GM19193 (cell line): ENCODE data around the gene ENTPD3.

Source experiments
- POLR2A ChIP-seq: IDR thresholded peaks from 4 replicates; pipeline ENCODE4 v1.6.1; 2011; ENCODE audit not compliant: insufficient read depth, insufficient read length; ENCODE audit errors: extremely low read depth

ENTPD3 gene, protein sequence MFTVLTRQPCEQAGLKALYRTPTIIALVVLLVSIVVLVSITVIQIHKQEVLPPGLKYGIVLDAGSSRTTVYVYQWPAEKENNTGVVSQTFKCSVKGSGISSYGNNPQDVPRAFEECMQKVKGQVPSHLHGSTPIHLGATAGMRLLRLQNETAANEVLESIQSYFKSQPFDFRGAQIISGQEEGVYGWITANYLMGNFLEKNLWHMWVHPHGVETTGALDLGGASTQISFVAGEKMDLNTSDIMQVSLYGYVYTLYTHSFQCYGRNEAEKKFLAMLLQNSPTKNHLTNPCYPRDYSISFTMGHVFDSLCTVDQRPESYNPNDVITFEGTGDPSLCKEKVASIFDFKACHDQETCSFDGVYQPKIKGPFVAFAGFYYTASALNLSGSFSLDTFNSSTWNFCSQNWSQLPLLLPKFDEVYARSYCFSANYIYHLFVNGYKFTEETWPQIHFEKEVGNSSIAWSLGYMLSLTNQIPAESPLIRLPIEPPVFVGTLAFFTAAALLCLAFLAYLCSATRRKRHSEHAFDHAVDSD

DNA sequence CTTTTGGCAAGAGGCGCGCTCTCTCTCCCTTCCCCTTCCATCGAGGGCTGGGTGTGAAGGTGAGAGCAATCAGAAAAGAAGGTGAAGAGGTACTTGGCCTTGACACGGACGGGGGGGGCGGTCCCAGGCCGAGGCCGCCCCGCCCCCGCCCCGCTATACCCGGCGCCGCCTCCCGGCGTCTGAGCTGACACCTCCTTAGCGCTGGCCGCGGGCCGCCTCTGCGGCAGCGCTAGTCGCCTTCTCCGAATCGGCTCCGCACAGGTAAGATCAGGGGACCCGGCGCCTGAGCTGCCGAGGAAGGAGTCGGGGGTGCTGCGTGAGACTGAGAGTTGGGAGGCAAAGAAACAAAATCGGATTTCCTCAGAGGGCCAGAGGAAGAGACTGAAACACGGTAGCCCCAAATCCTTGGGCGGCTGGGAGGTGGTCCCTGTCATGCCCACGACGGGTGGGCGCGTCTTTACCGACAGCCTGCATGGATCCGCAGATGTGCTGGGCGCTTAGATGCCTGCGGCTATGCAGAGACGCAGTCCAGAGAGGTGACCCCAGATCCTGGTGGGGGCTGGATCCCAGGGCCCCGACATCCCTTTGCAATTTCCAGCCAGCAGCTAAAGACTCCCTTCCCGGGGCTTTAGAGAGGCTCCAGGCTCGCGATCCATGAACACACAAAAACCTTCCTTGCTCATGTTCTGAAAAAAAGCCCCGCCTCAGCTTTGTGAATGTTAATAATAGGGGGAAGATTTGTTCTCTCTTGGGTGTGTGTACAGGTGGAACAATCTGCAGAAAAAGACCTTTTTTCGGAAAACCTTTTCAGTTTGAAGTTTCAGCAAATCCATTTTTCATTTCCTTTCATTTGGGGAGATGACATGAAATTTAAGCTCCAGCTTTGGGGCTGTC, at the start of gene ENTPD3:
TSS of gene ENTPD3 (plus strand) at position 184 of the 894 bp plus-strand sequence. CDS start 874 bp downstream, outside the sequence.
- TF ChIP-seq POLR2A, result no peak

DNA sequence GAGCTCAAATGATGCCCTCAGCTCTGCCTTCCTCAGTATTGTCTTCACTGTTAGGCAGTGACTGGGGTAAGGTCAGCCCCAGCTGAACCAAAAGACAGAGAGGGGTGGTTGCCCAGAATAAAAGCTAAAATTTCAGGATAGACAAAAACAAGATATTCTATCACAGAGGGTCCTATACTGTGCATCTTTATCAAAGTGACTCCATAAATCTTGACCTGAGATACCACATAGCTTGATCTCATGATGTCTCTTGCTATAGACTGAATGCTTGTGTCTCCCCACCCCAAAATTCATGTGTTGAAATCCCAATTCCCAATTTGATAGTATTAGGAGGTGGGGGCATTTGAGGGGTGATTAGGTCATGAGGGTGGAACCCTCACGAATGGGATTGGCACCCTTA, 47.1 kb upstream of the ENTPD3 start:
- no peak for TF ChIP-seq POLR2A

DNA sequence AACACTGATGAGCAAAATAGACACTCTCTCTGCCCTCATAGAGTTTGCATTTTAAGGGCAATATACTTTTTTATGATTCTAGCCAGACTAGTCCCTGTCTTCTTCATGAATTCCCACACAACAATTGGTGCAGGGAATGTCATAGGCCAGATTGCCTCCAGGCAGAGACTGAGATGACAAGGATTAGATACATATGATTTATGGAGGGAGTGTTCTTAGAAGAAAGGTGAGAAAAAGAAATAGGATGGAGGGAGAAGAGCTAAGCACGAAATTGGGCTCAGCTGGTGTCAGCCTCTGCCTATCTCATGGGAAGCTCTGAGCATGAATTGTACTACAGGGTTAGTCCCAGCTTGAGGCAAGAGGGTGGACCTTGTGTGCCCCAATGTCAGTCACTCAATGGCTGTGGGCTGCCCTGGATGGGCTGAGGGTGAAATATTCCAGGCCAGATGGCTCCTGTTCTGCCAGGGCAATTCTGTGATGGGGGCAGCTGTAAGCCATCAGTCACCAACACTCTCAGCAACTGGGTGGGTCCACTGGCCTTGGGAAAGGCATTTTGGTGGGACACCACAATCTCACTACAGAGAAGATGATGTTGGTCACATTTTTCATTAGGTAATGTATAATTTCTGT, 46.3 kb upstream of the ENTPD3 start:
- TF ChIP-seq POLR2A, result no peak

DNA sequence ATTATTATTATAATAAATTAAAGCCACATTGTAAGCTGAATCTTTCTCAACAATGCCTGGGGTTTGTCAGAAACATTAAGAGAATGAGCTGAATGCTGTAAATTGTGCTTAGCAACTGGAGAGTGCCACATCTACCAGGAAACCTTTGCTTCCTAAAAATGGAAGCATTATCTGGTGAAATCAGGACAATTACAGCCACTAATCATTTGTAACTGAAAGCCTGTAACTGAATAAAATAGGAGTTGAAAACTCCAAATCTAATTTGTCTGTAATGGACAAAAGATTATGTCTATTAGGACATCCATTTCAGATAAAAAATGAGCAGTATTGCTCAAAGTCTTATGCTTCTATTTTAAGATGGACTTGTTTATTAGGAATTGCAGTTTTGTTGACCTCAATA, 45.3 kb upstream of the ENTPD3 start:
- TF ChIP-seq POLR2A, result no peak

DNA sequence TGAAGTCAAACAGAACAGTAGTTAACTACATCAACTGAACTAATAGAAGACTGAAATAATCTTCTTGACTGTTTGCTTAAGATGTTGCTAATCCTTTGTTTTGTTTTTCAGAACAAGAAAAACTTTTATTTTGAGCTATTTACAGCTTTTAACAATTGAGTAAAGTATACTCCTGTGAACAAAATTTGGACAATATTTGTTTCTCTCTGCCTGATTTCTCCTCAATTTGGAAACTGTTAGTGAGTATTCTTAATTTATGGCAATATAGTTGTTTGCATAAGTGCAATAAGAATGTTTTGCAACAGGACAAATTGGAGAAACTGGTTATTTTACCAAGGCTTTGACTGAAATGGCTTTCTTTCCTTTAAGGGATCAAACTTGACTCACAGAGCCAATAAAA, 36.5 kb upstream of the ENTPD3 start:
- TF ChIP-seq POLR2A, result no peak

DNA sequence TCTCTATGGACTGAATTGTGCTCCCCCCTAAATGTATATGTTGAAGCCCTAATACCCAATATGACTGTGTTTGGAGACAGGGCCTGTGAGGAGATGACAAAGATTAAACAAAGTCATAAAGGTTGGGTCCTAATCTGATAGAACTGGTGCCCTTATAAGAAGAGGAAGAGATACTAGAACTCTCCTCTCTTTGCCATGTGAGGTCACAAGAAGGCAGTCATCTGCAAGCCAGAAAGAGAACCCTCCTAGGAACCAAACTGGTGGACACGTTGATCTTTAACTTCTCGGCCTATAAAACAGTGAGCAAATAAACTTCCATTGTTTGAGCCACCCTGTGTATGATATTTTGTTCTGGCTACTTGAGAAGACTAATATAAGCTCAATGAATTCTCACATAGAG, 31.6 kb upstream of the ENTPD3 start:
- no peak for TF ChIP-seq POLR2A

DNA sequence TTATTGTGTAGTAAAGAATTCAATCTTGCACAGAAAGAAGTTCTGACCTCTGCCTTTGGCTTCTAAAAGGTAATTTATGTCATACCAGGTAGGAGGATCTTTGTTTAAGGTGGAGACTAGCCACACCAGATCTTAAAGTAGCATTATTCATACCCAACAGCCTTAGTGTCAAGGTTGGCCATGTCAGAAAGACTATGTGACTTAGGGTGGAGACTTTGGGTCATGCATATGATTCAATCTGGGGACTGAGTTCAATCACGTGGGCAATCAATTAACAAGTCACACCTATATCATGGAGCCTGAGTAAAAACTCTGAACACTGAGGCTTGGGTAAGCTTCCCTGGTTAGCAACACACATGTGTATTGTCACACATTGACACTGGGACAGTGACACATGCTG, 28.5 kb upstream of the ENTPD3 start:
- no peak for TF ChIP-seq POLR2A

DNA sequence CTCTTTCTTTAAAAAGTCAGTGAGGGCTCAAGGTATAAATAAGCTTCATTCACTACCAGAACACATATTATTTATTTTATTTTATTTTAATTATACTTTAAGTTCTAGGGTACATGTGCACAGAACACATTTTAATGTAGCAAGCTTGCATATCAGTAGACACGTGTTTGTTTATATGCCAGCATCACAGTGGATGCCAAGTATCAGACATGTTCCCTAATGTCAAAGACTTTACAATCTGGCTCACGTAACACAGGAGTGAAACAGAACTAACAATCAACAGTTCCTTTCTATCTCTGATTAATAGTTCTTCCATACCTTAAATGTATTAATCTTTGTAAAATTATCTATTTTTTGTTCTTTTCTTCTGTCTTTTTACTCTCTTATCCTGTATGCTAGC, 23.3 kb upstream of the ENTPD3 start:
- TF ChIP-seq POLR2A, result no peak

DNA sequence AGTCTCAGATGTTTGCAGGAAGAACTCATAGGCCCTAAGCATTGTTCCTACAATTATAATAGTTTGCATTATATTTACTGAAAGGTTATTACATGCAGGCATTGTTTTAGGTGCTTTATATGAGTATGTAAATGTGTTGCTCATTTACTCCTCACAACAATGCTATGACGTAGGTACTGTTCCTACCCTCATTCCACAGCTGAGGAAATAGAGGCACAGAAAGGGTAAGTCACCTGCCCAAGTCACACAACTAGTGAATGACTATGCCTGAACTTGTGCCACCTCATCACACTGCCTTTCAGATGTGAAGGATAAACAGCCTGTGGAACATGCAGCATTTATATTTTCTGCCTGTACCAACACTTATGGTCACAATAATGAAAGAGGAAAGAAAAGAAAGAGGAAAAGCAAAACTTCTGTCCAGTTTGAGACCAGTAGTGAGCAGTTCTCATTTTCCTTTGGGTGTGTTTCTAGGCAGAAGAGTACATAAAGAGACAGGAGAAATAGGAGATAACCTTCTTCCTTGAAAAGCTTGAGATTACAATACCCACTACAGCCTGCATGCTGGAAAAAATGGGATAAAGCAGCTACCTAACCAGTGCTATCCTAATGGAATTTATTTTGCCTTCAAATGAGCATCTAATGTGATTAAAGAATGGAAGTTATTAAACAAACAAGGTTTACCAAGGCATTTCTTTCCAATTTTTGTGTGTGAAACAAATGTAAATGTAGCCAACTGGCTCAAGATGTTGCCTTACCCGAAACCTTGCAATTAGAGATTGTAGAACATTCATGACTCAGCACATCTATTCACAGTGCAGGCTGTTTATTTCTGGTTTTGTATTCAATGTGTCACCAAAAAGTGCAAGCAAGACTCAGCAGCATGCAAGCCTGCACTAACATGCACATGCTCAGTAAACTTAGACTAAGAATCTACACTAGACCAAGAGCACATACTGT, 20.5 kb upstream of the ENTPD3 start:
- TF ChIP-seq POLR2A, result no peak

DNA sequence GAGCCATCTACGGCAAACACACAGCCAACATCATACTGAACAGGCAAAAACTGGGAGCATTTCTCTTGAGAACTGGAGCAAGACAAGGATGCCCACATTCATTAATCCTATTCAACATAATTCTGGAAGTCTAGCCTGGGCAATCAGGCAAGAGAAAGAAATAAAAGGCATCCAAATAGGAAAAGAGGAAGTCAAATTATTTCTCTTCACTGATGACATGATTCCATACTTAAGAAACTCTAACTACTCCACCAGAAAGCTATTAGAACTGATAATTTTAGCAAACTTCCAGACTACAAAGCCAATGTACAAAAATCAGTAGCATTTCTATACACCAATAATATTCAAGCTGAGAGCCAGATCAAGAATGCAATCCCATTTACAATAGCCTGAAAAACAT, 17.3 kb upstream of the ENTPD3 start:
- no peak for TF ChIP-seq POLR2A

DNA sequence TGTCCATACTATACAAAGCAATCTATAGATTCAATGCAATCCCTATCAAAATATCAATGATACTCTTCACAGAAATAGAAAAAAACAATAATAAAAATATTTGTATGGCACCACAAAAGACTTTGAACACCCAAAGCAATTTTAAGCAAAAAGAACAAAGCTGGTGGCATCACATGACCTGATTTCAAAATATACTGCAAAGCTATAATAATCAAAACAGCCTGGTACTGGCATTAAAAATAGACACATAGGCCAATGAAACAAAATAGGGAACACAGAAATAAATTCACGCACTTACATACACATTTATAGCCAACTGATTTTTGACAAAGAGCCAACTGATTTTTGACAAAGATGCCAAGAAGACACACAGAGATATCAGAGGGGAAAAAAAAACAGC, 9.2 kb upstream of the ENTPD3 start:
- no peak for TF ChIP-seq POLR2A

DNA sequence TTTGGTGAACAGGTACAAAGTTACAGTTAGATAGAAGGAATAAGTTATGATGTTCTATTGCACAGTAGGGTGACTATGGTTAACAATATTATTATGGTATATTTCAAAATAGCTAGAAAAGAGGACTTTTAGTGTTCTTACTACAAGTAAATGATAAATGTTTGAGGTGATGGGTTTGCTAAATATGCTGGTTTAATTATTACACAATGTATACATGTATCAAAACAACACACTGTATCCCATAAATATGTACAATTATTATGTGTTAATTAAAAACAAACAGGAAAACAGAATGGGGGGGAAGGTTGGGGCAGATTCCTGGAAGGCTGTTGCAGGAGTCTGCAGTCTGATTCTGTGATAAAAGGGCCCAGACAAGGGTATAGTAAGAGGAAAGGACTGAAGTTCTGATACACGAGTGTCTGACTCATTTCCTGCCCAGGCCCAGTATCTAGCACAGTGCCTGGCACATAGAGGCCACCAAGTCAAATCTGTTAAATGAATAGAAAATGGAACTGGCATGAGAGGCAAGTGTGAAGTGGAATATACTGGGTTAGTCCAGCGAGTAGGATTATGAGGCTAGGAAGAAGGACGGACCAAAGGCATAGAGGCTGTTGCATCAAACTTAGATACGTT, 7.2 kb upstream of the ENTPD3 start:
- TF ChIP-seq POLR2A, result no peak

DNA sequence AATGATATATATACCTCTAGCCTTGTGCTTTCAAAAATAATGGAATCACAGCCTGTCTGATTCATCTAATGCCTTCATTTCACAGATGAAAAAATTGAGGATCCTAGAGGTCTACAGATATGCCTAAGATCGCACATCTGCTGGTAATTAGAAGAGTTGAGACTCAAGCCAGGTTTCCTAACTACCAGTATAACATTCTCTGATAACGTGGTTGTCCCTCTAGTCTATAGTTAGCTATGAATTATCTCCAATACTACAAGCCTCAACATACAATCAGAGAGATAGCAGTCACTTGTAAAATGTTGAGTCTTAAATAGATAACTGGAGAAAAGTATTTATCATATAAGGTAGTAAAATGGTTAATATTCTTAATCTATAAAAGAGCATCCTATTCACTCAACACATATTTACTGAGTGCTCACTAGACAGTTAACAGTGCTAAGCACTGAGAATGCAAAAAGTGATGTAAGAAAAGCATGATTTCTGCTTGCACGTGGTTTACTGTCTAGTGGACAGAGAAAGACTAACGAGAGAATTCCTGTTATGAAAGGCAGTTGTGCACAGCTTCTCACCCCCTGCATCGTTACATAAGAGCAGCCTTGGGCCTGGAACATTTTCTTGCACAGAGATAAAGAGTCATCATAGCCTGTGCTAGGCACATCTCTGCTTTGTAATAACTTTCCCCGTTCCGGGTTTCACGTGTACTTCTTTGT, 4.9 kb upstream of the ENTPD3 start:
- no peak for TF ChIP-seq POLR2A
